Progenitor cell of endocrine pancreas (in vitro differentiated cells): ENCODE results near the gene POU2AF1. TPM values are rescaled to one million over a fixed set of nuclear protein-coding genes. Genes with fewer than 3 reads are reported as not detected.

ENCODE experiments used
- DNase-seq: peaks from one replicate; pipeline ENCODE4 v3.0.0; 2021; ENCODE audit warnings: low spot score; ENCODE audit not compliant: unreplicated experiment
- H3K27ac Mint-ChIP-seq: 2 replicates; pipeline ENCODE4 v1.8.0; 2021; ENCODE audit warnings: mild to moderate bottlenecking, moderate library complexity, mixed read lengths
- H3K27me3 Mint-ChIP-seq: 2 replicates; pipeline ENCODE4 v1.8.0; 2021; ENCODE audit warnings: mixed read lengths
- H3K36me3 Mint-ChIP-seq: 2 replicates; pipeline ENCODE4 v1.8.0; 2022; ENCODE audit warnings: mixed read lengths; ENCODE audit not compliant: insufficient read depth
- H3K4me1 Mint-ChIP-seq: 2 replicates; pipeline ENCODE4 v1.8.0; 2021; ENCODE audit warnings: low read depth, mixed read lengths
- H3K4me3 Mint-ChIP-seq: 2 replicates; pipeline ENCODE4 v1.8.0; 2021; ENCODE audit warnings: low read depth, mild to moderate bottlenecking, moderate library complexity, mixed read lengths
- H3K9me3 Mint-ChIP-seq: 2 replicates; pipeline ENCODE4 v1.8.0; 2021; ENCODE audit warnings: low read depth, mixed read lengths
- CTCF ChIP-seq: fragments of 200-600 bp; sonication (generic); IDR thresholded peaks from one replicate; pipeline ENCODE4 v1.5.0; 2021; ENCODE audit warnings: antibody characterized with exemption, mild to moderate bottlenecking; ENCODE audit not compliant: unreplicated experiment
- total RNA-seq: library from RNA; stranded (reverse); gene quantifications from 2 replicates; pipeline ENCODE4 v1.2.1, GENCODE V29; 2021

Gene POU2AF1
- total RNA-seq, 1 donor from 2014 or later: 0.43 TPM

- H3K27ac Mint-ChIP-seq: no peak overlapping the region
- no peaks in the 10 kb centered on the region for H3K27me3 Mint-ChIP-seq
- H3K4me1 Mint-ChIP-seq: no peaks in the 10 kb centered on the region
- no peak overlapping the region for H3K4me3 Mint-ChIP-seq
- DNase-seq: no peak
- TF ChIP-seq CTCF: no peak
- no peaks in the 10 kb centered on the region for H3K36me3 Mint-ChIP-seq
- no peaks in the 10 kb centered on the region for H3K9me3 Mint-ChIP-seq
These were observed 5.4 kb upstream of the POU2AF1 start for GRCh38 chr11:111384494-111384893.

GRCh38 chr11:111382451-111382850 is 3.4 kb upstream of the POU2AF1 start:
- Mint-ChIP-seq H3K4me3 (no peak overlapping the region), H3K9me3 (no peaks in the 10 kb centered on the region), H3K27ac (no peak overlapping the region), H3K4me1 (no peaks in the 10 kb centered on the region), H3K36me3 (no peaks in the 10 kb centered on the region), H3K27me3 (no peaks in the 10 kb centered on the region)
- TF ChIP-seq CTCF: no peak
- DNase-seq: no peak

- no peak for TF ChIP-seq CTCF
- H3K4me1 Mint-ChIP-seq: peaks cover 1% of the 10 kb centered on the region
- H3K4me3 Mint-ChIP-seq: no peak overlapping the region
- no peak overlapping the region for H3K27ac Mint-ChIP-seq
- no peak for DNase-seq
- H3K9me3 Mint-ChIP-seq: no peaks in the 10 kb centered on the region
- H3K36me3 Mint-ChIP-seq: no peaks in the 10 kb centered on the region
- H3K27me3 Mint-ChIP-seq: no peaks in the 10 kb centered on the region
These were observed 594 bp upstream of the POU2AF1 start for GRCh38 chr11:111379602-111380136.

DNA sequence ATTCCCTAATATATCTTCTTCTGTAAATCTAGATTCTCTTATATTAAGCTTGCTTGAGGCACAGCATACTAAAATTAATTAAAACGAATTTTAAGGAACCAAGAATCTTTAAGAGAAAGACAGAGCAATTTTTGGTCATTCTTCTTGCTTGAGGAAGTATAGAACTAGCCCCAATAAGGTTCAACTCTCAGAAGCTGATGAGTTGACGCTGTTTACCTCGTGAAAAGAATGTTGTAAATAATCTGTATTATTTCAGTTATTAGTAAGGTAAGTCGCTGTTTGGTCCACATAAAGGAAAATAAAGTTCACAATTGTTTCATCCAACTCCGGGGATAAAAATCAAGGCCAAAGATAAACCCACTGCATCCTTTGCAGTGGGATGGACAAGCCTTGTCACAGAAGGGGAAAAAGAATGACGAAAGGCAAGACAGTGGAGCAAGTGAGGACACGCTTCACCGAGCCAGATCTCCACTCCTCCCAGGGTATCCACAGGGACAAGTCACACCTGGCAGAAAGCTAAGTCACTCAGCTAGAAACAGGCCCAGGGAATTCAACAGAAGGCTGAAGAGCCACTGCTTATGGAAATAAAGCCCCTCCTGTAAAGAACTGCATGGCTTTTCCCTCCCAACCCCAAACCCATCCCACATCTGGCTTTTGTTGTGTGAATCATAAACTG is 752 bp downstream of the POU2AF1 start:
- no peaks in the 10 kb centered on the region for H3K9me3 Mint-ChIP-seq
- no peak overlapping the region for H3K4me3 Mint-ChIP-seq
- TF ChIP-seq CTCF: no peak
- peaks cover 1% of the 10 kb centered on the region for H3K4me1 Mint-ChIP-seq
- H3K27me3 Mint-ChIP-seq: no peaks in the 10 kb centered on the region
- no peak overlapping the region for H3K27ac Mint-ChIP-seq
- no peaks in the 10 kb centered on the region for H3K36me3 Mint-ChIP-seq
- no peak for DNase-seq

DNA sequence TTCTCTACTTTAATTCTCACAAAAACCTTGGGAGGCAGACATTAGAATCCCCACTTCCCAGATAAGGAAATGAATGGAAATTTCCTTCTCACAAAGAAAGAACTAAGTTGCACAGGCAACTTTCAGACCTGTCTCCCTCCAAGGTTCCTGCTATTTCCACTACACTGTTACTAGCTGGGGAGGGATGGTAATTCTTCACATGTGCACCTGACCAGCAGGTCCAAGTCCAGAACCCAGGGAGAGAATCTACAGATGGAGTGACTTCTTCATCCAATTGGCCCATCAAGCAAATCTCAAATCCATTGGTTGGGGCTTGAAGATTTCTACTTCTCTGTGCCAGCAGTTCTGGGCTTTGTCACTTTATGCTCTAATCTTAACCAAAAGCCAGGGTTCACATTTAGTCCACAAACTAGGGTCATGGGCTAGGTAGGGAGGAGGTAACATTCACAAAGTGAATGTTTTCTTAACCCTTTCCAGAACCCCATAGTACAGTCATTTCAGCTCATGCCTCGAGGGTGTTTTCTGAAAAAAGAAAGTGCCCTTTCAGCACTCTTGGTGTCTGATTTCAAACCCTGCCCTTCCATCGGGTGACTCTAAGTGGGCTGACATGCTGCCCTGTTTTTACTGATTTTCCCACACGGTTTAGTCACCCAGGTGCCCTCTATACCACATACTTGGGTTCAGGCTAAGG is 2.7 kb downstream of the POU2AF1 start:
- Mint-ChIP-seq H3K27ac (no peak overlapping the region), H3K4me1 (peaks cover 3% of the 10 kb centered on the region), H3K27me3 (peaks cover 4% of the 10 kb centered on the region), H3K4me3 (no peak overlapping the region), H3K9me3 (no peaks in the 10 kb centered on the region), H3K36me3 (no peaks in the 10 kb centered on the region)
- DNase-seq: no peak
- TF ChIP-seq CTCF: no peak
